CD4-positive, alpha-beta T cell treated with Interleukin-6 for 4 hours (primary cell): ENCODE measurements around the gene MROH8.
A peak's percentile ranks its signal among the peaks of the same experiment; 100 is the strongest.

Experiments used
- DNase-seq: peaks from one replicate; pipeline ENCODE4 v3.0.0-alpha.2; 2020; ENCODE audit warnings: mixed read lengths

MROH8 gene

GRCh38 chr20:37198932-37199660, 19.7 kb upstream of the MROH8 start:
- no peak for DNase-seq

GRCh38 chr20:37194621-37195417, 15.5 kb upstream of the MROH8 start:
- DNase-seq = peak; percentile 57

GRCh38 chr20:37193821-37194220, 14.5 kb upstream of the MROH8 start:
- no peak for DNase-seq

GRCh38 chr20:37193226-37193625, 13.9 kb upstream of the MROH8 start:
- no peak for DNase-seq

GRCh38 chr20:37192137-37192854, 12.9 kb upstream of the MROH8 start:
- peak; percentile 78 for DNase-seq

- no peak for DNase-seq
These were observed 11.2 kb upstream of the MROH8 start for GRCh38 chr20:37190354-37191112.

- DNase-seq = no peak
These were observed 10.2 kb upstream of the MROH8 start for GRCh38 chr20:37189416-37190016.

GRCh38 chr20:37188787-37189186, 9.4 kb upstream of the MROH8 start:
- no peak for DNase-seq

- no peak for DNase-seq
These were observed 6.3 kb upstream of the MROH8 start for GRCh38 chr20:37185686-37186085.

- no peak for DNase-seq
These were observed 556 bp upstream of the MROH8 start for GRCh38 chr20:37179683-37180524.

GRCh38 chr20:37172836-37173235, 6.5 kb downstream of the MROH8 start:
- no peak for DNase-seq

- no peak for DNase-seq
These were observed 12.5 kb downstream of the MROH8 start for GRCh38 chr20:37166867-37167266.

GRCh38 chr20:37165031-37165430, 14.3 kb downstream of the MROH8 start:
- no peak for DNase-seq

- no peak for DNase-seq
These were observed 15.4 kb downstream of the MROH8 start for GRCh38 chr20:37163832-37164554.

- DNase-seq = no peak
These were observed 16.7 kb downstream of the MROH8 start for GRCh38 chr20:37162646-37163045.

GRCh38 chr20:37161830-37162549, 17.4 kb downstream of the MROH8 start:
- no peak for DNase-seq

- no peak for DNase-seq
These were observed 18.7 kb downstream of the MROH8 start for GRCh38 chr20:37160683-37161082.

- DNase-seq = no peak
These were observed 21.1 kb downstream of the MROH8 start for GRCh38 chr20:37158248-37158647.

GRCh38 chr20:37155987-37156386, 23.4 kb downstream of the MROH8 start:
- no peak for DNase-seq

GRCh38 chr20:37154684-37155298, 24.6 kb downstream of the MROH8 start:
- no peak for DNase-seq
